Gastrocnemius medialis (tissue), 4 donors: Measurements from ENCODE around the gene CSNK1D.

Experiments used
- CTCF ChIP-seq, 5 experiments: fragments of 450-650 bp in 3 of 5; fragments of 200-600 bp in 2 of 5; sonication (generic) in 2 of 5; IDR thresholded peaks in 4 of 5; conservative IDR thresholded peaks in 1 of 5; 1 replicate in 4 of 5; 2 replicates in 1 of 5; pipeline ENCODE4 v1.5.1; 2016 to 2019; ENCODE audit warnings: antibody characterized with exemption in 5 of 5, mild to moderate bottlenecking in 3 of 5, moderate library complexity in 3 of 5
- POLR2A ChIP-seq, 2 donors: fragments of 450-650 bp; IDR thresholded peaks; one replicate each; pipeline ENCODE4 v1.6.1; 2017; ENCODE audit warnings: antibody characterized with exemption in 2 of 2, mild to moderate bottlenecking in 2 of 2, moderate library complexity in 2 of 2

GRCh38 chr17:82304826-82305726 is 31.6 kb upstream of the CSNK1D start:
- TF ChIP-seq CTCF (IDR thresholded peaks at IDR 0.05 in 4 of 5, conservative IDR thresholded peaks at IDR 0.05 in 1 of 5), result no peak
- TF ChIP-seq POLR2A (IDR thresholded peaks at IDR 0.05), result no peak
